OCI-LY7 (cell line): ENCODE results near the gene CNTF.

Source experiments
- CTCF ChIP-seq: fragments of 200-600 bp; sonication (generic); conservative IDR thresholded peaks from 2 replicates; pipeline ENCODE4 v1.5.1; 2014; ENCODE audit warnings: mild to moderate bottlenecking, antibody characterized with exemption, low read length, moderate library complexity, mixed read lengths
- EZH2phosphoT487 ChIP-seq: fragments of 200-600 bp; sonication (generic); IDR thresholded peaks from 2 replicates; pipeline ENCODE4 v1.6.1; 2018; ENCODE audit warnings: low read depth, borderline replicate concordance, mild to moderate bottlenecking, mixed run types, antibody characterized with exemption, low read length, moderate library complexity, mixed read lengths

GRCh38 chr11:58578635-58579191, 43.8 kb upstream of the CNTF start, which contains the start of gene ZFP91:
- TF ChIP-seq CTCF (no peak), EZH2phosphoT487 (no peak)
